Measurements from ENCODE around the gene CNFN.

CNFN gene

DNA sequence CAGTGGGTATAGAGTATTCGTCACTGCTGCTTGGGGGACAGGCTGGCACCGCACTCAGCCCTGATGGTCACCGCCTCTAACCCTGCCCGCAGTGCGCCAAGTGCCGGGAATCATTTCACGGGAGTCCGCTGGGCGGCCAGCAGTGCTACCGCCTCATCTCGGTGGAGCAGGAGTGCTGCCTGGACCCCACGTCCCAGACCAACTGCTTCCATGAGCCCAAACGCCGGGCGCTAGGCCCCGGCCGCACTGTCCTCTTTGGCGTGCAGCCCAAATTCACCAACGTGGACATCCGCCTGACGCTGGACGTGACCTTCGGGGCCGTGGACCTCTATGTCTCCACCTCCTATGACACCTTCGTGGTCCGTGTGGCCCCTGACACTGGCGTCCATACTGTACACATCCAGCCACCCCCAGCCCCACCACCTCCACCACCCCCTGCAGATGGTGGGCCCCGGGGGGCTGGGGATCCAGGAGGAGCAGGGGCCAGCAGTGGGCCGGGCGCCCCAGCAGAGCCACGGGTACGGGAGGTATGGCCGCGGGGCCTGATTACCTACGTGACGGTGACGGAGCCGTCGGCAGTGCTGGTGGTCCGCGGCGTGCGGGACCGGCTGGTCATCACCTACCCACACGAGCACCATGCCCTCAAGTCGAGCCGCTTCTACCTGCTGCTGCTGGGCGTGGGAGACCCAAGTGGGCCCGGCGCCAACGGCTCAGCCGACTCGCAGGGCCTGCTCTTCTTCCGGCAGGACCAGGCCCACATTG lies 14.5 kb downstream of the CNFN start:
- no peak for DNase-seq (ENCODE audit: low read depth in 2 of 3, low spot score in 1 of 3)

DNA sequence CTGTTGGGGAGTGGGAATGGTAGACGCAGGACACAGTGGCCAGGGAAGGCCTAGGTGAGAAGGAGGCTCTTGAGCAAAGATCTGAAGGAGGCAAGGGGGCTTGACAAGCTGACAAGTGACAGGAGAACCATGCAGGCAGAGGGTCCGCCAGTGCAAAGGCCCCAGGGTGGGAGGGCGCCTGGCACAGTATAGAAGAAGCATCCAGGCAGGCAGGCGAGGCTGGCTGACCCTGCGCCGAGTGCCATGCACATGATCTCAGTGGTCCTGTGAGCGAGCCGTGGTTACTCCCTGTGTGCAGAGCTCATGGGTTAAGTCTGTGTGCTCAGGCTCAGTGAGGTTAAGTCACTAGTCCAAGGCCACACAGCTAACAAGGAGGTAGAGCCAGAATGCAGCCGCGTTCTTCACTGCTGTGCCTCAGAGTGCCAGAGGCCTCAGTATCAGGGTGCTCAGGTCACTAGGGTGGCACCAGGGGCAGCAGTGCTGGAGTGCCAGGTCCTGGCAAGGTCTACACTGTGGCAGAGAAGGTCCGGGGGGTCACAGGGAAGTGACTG lies 15.2 kb downstream of the CNFN start:
- no peak for DNase-seq (ENCODE audit: low read depth in 2 of 3, low spot score in 1 of 3)

DNA sequence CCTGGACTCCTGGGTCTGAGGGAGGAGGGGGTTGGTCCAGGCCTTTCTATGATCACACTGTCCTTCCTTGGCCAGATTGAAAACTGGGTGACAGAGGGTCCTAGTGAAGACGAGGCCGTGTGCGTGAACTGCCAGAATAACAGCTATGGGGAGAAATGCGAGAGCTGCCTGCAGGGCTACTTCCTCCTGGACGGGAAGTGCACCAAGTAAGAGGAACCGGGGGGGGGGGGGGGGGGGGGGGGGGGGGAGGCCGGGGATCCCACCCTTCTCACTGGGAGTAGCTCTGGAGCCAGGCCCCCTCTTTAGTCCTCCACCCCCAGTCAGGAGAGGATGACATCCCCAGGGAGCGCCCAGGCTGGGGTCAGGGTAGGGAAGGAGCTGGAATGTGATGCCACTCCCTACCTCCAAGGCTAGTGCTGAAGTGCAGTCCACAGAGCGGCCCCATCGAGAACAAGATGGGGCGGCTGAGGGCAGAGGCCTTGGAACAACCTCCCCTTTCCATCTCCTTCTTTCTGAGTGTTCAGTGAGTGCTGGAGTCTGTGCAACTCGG lies 19.4 kb downstream of the CNFN start:
- DNase-seq (ENCODE audit: low read depth in 2 of 3, low spot score in 1 of 3) = no peak

DNA sequence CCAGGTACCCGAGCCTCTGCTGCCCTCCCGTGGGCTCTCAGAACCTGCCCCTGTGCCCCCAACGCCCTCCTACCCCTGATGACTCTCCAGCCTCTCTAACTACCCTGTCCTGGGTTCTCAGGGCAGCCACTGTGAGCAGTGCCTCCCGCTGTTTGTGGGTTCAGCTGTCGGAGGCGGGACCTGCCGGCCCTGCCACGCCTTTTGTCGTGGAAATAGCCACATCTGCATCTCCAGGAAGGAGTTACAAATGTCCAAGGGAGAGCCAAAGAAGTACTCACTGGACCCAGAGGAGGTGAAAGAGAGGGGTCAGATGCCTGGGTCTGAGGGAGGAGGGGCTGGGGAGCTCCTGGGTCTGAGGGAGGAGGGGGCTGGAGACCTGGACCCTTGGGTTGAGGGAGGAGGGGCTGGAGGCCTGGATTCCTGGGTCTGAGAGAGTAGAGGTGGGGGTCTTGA lies 20.0 kb downstream of the CNFN start:
- no peak for DNase-seq (ENCODE audit: low read depth in 2 of 3, low spot score in 1 of 3)

DNA sequence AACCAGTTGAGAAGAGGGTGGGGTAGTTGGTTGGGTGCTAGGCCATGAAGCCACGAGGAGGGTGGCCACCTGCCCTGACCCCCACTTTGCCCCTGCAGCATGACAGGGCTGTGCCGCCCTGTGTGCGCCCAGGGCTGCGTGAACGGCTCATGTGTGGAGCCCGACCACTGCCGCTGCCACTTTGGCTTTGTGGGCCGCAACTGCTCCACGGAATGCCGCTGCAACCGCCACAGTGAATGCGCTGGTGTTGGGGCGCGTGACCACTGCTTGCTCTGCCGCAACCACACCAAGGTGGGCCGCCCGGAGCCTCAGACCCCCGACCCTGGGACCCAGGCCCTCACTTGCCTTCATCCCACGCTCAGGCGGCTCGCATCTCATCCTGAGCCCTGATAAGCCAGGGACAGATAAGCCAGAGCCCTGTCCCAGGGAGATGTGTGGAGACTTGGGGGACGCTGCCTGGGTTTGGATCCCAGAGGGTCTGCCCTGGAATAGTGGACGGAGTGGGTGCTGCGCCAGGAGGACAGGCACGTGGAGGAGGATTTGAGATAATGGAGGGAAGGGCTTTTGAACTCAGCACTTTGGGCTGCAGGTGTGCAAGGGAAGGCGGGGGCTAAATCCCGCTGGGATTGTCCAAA lies 20.5 kb downstream of the CNFN start:
- no peak for DNase-seq (ENCODE audit: low read depth in 2 of 3, low spot score in 1 of 3)

DNA sequence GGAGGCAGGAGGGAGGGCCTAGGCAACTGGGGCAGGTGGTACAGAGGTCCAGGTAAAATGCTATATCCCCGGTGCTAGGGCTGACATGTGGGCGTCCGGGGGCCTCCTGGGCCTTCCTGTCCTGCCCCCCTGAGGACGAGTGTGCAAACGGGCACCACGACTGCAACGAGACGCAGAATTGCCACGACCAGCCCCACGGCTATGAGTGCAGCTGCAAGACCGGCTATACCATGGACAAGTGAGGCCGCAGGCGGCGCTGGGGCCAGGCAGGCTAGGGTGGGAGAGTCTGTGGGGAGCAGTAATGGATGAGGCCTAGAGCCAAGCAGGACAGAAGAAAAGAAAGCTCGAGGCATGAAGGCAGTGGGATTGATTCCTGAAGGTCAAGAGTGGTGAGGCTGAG lies 21.3 kb downstream of the CNFN start:
- DNase-seq (ENCODE audit: low read depth in 2 of 3, low spot score in 1 of 3) = no peak

DNA sequence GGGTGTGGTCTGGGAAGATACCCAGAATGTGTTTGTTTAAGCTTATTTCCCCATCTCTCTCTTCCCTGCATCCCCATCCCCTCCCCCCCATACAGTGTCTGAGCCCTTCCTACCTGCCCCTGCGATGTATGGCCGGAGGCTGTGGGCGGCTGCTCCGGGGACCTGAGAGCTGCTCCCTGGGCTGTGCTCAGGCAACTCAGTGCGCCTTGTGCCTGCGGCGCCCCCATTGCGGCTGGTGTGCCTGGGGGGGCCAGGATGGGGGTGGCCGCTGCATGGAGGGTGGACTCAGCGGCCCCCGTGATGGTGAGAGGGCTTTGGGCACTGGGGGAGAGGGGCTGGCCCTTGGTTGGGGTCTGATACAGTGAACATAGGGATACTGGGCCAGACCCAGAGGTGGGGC lies 21.7 kb downstream of the CNFN start:
- DNase-seq (ENCODE audit: low read depth in 2 of 3, low spot score in 1 of 3) = no peak

DNA sequence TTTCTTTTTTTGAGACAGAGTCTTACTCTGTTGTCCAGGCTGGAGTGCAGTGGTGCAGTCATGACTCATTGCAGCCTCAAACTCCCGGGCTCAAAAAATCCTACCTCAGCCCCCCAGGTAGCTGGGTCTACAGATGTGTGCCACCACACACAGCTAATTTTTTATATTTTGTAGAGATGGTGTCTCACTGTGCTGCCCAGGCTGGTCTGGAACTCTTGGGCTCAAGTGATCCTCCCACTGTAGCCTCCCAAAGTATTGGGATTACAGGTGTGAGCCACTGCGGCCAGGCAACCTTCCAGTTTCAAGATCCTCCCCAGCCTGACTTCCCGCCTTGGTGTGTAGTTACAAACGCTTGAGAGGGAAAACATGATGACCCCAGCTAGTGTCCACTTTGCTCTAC lies 22.2 kb downstream of the CNFN start:
- no peak for DNase-seq (ENCODE audit: low read depth in 2 of 3, low spot score in 1 of 3)

DNA sequence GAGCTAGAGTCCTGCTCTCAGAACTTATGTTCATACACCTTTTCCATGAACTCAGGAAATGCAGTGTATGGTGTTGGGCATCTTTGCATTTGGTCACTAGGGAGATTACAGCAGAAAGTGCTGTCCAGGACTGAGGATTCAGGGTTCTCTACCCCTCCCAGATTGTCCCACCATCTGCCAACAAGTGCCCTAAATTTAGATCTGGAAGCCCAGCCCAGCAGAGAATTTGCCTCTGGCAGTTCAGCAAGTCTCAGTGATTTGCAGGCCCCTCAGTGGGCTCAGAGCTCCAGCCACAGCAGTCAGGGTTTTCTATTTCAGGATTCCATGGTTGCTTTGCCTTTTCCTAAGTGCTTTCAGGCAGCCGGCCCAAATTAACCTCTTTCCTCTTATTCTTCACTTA lies 23.4 kb downstream of the CNFN start:
- no peak for DNase-seq (ENCODE audit: low read depth in 2 of 3, low spot score in 1 of 3)

DNA sequence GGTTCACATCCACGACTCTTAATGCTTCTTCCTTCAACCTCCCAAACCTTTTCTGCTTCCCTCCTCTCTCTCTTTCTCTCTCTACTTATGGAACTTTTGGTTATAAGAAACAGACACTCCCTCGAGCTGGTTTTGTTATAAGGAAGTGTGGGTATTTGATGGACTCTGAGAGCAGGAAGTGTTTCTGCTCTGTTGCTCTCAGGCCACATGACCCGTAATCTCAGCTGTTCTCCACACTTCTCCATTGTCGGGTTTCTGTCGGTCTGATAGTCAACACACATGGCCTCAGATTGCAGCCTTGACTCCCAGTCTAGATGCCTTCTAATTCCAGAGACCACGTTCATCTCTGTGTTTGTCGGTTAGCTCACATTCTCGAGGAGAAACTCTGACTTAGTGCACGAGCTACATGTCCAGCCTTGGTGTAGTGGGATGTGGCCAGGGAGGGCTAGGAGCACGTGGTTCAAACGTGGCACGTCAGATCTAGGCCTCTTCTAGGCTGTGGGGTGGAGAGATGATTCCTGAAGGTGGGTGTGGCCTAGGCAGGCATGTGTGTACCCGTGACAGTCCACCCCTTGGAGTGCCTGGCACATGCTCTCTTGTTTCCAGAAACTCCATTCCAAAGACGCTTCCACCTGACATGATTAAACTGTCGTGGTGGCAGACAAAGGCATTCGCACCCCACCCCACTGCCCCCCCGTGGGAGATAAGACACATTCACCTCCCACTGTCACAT lies 26.3 kb downstream of the CNFN start:
- DNase-seq (ENCODE audit: low read depth in 2 of 3, low spot score in 1 of 3) = no peak

DNA sequence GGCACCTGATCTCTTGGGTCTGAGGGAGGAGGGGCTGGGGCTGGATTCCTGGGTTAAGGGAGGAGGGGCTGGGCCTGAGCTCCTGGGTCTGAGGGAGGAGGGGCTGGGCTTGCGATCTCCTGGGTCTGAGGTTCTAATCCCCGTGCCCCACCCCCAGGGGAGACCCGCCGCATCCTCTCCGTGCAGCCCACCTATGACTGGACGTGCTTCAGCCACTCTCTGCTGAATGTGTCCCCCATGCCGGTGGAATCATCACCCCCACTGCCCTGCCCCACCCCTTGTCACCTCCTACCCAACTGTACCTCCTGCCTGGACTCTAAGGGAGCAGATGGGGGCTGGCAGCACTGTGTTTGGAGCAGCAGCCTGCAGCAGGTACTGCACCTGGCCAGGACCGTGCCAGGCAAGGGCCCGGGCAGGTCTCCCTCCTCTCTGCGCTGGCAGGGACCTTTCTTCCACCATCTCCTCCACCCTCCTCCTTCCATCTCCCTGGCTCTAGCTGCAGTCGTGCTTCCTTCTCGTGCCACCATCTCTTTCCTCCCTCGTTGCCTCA lies 27.1 kb downstream of the CNFN start:
- DNase-seq (ENCODE audit: low read depth in 2 of 3, low spot score in 1 of 3) = no peak

DNA sequence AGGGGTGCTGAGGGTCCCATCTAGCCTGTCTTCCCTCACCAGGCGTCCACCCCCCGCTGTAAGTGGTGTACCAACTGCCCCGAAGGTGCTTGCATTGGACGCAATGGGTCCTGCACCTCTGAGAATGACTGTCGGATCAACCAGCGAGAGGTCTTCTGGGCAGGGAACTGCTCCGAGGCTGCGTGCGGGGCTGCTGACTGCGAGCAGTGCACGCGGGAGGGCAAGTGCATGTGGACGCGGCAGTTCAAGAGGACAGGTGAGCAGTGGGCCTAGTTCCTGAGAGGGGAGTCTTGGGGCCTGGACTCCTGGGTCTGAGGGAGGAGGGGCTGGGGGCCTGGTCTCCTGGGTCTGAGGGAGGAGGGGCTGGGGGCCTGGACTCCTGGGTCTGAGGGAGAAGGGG lies 27.8 kb downstream of the CNFN start:
- no peak for DNase-seq (ENCODE audit: low read depth in 2 of 3, low spot score in 1 of 3)

DNA sequence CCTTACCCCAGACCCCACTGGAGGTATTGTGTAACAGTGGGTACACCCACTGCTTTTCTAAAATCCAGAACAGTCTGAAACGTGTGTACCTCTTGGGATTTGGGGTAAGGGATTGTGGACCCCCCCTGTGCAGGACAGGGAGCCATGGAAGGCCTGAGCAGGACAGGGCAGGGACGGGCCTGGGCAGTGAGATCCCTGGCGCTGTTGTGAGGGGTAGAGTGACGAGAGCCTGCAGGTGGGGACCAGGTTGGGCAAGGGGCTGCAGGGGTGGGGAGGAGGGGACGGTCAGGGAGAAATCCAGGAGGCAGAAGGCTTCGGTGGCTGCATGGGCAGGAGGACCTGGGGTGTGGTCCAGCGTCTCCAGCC lies 28.6 kb downstream of the CNFN start:
- DNase-seq (ENCODE audit: low read depth in 2 of 3, low spot score in 1 of 3) = no peak

DNA sequence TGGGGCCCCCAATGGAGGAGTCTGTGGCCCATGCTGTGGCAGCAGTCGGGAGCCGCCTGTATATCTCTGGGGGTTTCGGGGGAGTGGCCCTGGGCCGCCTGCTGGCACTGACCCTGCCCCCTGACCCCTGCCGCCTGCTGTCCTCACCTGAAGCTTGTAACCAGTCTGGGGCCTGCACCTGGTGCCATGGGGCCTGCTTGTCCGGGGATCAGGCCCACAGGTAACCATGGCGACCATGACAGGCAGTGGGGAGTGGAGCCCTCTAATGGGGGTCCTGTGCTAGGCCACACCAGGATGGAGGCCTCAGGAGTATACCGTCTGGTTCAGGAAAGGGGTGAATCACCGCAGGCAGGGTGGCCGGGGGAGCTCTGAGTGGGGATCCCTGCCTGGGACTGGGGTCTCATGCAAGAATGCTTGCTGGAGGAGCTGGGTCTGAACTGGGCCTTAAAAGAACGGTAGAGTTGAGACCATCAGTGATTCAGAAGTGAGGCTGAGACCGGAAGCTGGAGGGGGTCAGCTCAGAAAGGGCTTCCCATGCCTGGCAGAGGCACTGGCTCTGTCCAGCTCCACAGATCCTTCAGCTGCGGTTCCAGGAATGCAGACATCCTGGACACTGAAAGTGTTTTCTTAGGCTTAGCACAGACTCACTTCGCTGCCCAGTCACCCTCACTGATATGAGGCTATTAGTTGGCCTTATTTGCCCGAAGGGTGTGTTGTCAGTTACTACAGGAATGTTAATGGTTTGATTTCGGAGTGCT lies 29.1 kb downstream of the CNFN start:
- no peak for DNase-seq (ENCODE audit: low read depth in 2 of 3, low spot score in 1 of 3)

DNA sequence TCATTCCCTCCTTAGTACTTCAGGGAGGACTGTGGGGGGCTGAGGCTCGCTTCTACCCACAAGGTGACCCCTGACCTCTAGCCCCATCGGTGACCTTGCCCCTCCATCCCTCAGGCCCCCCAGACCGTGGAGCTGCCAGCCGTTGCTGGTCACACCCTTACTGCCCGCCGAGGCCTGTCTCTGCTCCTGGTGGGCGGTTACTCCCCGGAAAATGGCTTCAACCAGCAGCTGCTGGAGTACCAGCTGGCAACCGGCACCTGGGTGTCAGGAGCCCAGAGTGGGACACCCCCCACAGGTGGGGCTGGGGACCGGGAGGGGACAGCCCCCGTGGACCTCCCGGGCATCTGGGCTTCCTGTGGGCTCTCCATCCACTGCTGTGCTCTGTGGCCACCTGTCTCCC lies 32.8 kb downstream of the CNFN start:
- DNase-seq (ENCODE audit: low read depth in 2 of 3, low spot score in 1 of 3) = no peak

DNA sequence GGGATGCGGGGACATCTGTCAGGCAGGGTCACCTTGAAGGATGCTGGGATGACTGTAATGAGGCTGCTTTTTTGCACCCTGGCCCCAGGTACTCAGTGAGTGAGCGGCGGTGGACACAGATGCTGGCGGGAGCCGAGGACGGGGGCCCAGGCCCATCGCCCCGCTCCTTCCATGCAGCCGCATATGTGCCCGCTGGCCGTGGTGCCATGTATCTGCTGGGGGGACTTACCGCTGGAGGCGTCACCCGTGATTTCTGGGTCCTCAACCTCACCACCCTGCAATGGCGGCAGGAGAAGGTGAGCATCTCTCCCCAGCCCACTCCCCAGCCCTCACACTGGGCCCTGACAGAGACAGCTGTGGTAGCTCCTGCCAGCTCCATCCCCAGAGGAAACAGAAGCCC lies 33.4 kb downstream of the CNFN start:
- no peak for DNase-seq (ENCODE audit: low read depth in 2 of 3, low spot score in 1 of 3)

DNA sequence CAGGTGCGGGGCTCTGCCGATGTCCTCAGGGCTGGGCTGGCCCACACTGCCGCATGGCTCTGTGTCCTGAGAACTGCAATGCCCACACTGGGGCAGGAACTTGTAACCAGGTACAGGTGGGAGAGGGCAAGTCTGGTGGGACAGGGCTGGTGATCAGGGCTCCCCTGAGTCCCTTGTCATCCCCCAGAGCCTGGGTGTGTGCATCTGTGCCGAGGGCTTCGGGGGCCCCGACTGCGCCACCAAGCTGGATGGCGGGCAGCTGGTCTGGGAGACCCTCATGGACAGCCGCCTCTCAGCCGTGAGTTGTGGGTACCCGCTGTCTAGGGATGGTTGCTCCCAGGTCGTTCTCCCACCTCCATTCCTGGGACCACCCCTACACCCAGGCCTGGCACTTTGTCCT lies 34.2 kb downstream of the CNFN start:
- no peak for DNase-seq (ENCODE audit: low read depth in 2 of 3, low spot score in 1 of 3)

DNA sequence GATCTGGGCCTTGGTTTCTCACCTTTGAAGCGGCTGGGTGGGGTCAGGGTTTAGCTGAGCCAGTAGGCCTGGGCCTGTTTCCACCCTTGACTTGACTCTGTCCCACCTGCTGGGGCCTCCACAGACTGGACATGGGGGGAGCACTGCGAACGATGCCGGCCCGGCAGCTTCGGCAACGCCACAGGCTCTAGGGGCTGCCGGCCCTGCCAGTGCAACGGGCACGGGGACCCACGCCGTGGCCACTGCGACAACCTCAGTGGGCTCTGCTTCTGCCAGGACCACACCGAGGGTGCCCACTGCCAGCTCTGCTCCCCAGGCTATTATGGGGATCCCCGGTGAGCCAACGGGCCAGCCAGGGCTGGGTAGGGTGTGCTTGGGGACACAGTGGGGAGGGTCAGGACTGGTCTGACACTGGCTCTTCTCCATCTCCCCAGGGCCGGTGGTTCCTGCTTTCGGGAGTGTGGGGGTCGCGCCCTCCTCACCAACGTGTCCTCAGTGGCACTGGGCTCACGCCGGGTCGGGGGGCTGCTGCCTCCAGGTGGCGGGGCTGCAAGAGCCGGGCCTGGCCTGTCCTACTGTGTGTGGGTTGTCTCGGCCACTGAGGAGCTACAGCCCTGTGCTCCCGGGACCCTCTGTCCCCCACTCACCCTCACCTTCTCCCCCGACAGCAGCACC lies 36.6 kb downstream of the CNFN start:
- DNase-seq (ENCODE audit: low read depth in 2 of 3, low spot score in 1 of 3) = no peak

DNA sequence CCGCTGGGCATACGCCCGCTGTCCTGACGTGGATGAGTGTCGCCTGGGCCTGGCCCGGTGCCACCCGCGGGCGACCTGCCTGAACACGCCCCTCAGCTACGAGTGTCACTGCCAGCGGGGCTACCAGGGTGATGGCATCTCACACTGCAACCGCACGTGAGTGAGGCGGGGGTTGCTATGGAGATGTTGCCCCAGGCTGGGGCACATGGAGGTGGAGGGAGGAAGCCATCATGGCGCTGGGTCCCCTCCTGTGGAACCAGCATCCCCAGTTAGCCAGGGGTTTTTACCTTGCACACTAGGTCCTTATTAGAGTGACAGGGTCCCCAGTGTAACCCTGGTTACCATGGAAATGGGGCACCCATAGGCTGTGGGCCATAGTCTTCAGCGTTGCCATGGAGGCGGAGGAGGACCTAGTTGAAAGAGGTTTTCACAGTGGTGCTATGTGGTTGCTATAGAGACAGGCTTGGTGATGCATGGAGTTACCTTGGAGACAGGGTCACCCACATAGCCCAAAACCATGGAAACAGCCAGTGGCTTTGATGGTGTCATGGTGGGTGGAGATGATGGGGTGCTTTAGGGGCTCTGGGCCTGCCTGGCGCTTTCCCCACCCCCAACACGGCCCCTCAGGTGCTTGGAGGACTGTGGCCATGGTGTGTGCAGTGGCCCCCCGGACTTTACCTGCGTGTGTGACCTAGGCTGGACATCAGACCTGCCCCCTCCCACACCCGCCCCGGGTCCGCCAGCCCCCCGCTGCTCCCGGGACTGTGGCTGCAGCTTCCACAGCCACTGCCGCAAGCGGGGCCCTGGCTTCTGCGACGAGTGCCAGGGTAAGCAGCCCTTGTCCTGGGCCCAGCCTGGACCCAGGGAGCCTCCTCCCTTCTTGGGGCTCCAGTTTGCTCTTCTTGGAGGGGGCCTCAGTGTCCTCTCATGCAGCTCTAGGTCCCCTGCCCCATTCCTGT lies 37.5 kb downstream of the CNFN start:
- no peak for DNase-seq (ENCODE audit: low read depth in 2 of 3, low spot score in 1 of 3)

Data from stimulated activated CD4-positive, alpha-beta T cell treated with anti-CD3 and anti-CD28 coated beads, Interleukin-12 subunit alpha, Interleukin-12 subunit beta, amount 100 ng/mL, for 48 hours (primary cell).